SK-N-SH treated with all-trans-retinoic acid at 6 μM for 48 hours (cell line): ENCODE measurements around the gene HGFAC.

Experiments
- ATAC-seq: fragments of 200-7000 bp; cut with Tn5 transposase; 3 replicates; pipeline ENCODE4 v1.9.1; 2020; ENCODE audit warnings: mild to moderate bottlenecking, moderate library complexity
- ARNTL ChIP-seq: fragments of 450-650 bp; formaldehyde crosslinking; IDR thresholded peaks from 2 replicates; pipeline ENCODE4 v1.5.0; 2020; ENCODE audit warnings: low read depth, mild to moderate bottlenecking, moderate library complexity, borderline replicate concordance
- BACH2 ChIP-seq: fragments of 250-450 bp; sonication (Bioruptor Pico); IDR thresholded peaks from 2 replicates; pipeline ENCODE4 v1.9.0; 2021; ENCODE audit warnings: mild to moderate bottlenecking, borderline replicate concordance
- ESRRG ChIP-seq: fragments of 250-450 bp; sonication (Bioruptor Pico); IDR thresholded peaks from 2 replicates; pipeline ENCODE4 v1.6.1; 2021; ENCODE audit warnings: mild to moderate bottlenecking
- GLIS3 ChIP-seq: fragments of 250-450 bp; sonication (Bioruptor Pico); IDR thresholded peaks from 2 replicates; pipeline ENCODE4 v1.5.0; 2020; ENCODE audit warnings: mild to moderate bottlenecking, moderate library complexity
- ISL1 ChIP-seq: fragments of 250-450 bp; sonication (Bioruptor Pico); IDR thresholded peaks from 2 replicates; pipeline ENCODE4 v2.1.2; 2022; ENCODE audit warnings: mild to moderate bottlenecking, moderate library complexity
- OSR1 ChIP-seq: fragments of 250-450 bp; sonication (Bioruptor Pico); IDR thresholded peaks from 2 replicates; pipeline ENCODE4 v1.8.0; 2022; ENCODE audit warnings: moderate library complexity, mild to moderate bottlenecking, inconsistent platforms
- PPARA ChIP-seq: fragments of 250-450 bp; sonication (Bioruptor Pico); IDR thresholded peaks from 2 replicates; pipeline ENCODE4 v1.5.0; 2020; ENCODE audit warnings: mild to moderate bottlenecking, borderline replicate concordance
- RARB ChIP-seq: fragments of 250-450 bp; sonication (Bioruptor Pico); IDR thresholded peaks from 2 replicates; pipeline ENCODE4 v1.8.0; 2021; ENCODE audit warnings: mild to moderate bottlenecking, moderate library complexity
- SNAI2 ChIP-seq: fragments of 250-450 bp; sonication (Bioruptor Pico); IDR thresholded peaks from 2 replicates; pipeline ENCODE4 v1.5.0; 2020; ENCODE audit warnings: mild to moderate bottlenecking, moderate library complexity
- TCF4 ChIP-seq: fragments of 250-450 bp; sonication (Bioruptor Pico); IDR thresholded peaks from 2 replicates; pipeline ENCODE4 v1.8.0; 2021; ENCODE audit warnings: mild to moderate bottlenecking, moderate library complexity, borderline replicate concordance
- TOX ChIP-seq: fragments of 250-450 bp; sonication (Bioruptor Pico); IDR thresholded peaks from 2 replicates; pipeline ENCODE4 v1.8.0; 2021; ENCODE audit warnings: mild to moderate bottlenecking, moderate library complexity, borderline replicate concordance
- ZC3H10 ChIP-seq: fragments of 250-450 bp; sonication (Bioruptor Pico); IDR thresholded peaks from 2 replicates; pipeline ENCODE4 v1.5.1; 2021; ENCODE audit warnings: mild to moderate bottlenecking, moderate library complexity
- ZFP3 ChIP-seq: fragments of 250-450 bp; sonication (Bioruptor Pico); IDR thresholded peaks from 2 replicates; pipeline ENCODE4 v1.5.0; 2020; ENCODE audit warnings: mild to moderate bottlenecking, moderate library complexity
- ZFP30 ChIP-seq: fragments of 450-650 bp; formaldehyde crosslinking; IDR thresholded peaks from 2 replicates; pipeline ENCODE4 v1.5.0; 2022; ENCODE audit warnings: mild to moderate bottlenecking, moderate library complexity
- ZNF565 ChIP-seq: fragments of 450-650 bp; formaldehyde crosslinking; conservative IDR thresholded peaks from 2 replicates; pipeline ENCODE4 v1.5.0; 2020; ENCODE audit warnings: low read depth, mild to moderate bottlenecking, moderate library complexity
- ZNF70 ChIP-seq: fragments of 450-650 bp; formaldehyde crosslinking; IDR thresholded peaks from 2 replicates; pipeline ENCODE4 v1.5.0; 2020; ENCODE audit warnings: mild to moderate bottlenecking, moderate library complexity
- ZNF8 ChIP-seq: fragments of 450-650 bp; formaldehyde crosslinking; IDR thresholded peaks from 2 replicates; pipeline ENCODE4 v1.5.0; 2020; ENCODE audit warnings: mild to moderate bottlenecking, moderate library complexity
- TF ChIP-seq, protein P1 (sequence below): fragments of 250-450 bp; sonication (Bioruptor Pico); IDR thresholded peaks from 2 replicates; pipeline ENCODE4 v1.5.1; 2020; ENCODE audit warnings: low read depth, mild to moderate bottlenecking, moderate library complexity
- TF ChIP-seq, protein P2 (sequence below): fragments of 250-450 bp; sonication (Bioruptor Pico); IDR thresholded peaks from 2 replicates; pipeline ENCODE4 v1.5.0; 2020; ENCODE audit warnings: mild to moderate bottlenecking, moderate library complexity
- TF ChIP-seq, protein P3 (sequence below): fragments of 250-450 bp; sonication (Bioruptor Pico); IDR thresholded peaks from 2 replicates; pipeline ENCODE4 v1.8.0; 2021; ENCODE audit warnings: low read depth, mild to moderate bottlenecking, moderate library complexity, borderline replicate concordance
- TF ChIP-seq, protein P4 (sequence below): fragments of 250-450 bp; sonication (Bioruptor Pico); IDR thresholded peaks from 2 replicates; pipeline ENCODE4 v1.8.0; 2020; ENCODE audit warnings: mild to moderate bottlenecking, moderate library complexity, borderline replicate concordance
- TF ChIP-seq, protein P5 (sequence below): fragments of 250-450 bp; sonication (Bioruptor Pico); IDR thresholded peaks from 2 replicates; pipeline ENCODE4 v1.5.1; 2021; ENCODE audit warnings: mild to moderate bottlenecking, moderate library complexity

HGFAC gene

DNA sequence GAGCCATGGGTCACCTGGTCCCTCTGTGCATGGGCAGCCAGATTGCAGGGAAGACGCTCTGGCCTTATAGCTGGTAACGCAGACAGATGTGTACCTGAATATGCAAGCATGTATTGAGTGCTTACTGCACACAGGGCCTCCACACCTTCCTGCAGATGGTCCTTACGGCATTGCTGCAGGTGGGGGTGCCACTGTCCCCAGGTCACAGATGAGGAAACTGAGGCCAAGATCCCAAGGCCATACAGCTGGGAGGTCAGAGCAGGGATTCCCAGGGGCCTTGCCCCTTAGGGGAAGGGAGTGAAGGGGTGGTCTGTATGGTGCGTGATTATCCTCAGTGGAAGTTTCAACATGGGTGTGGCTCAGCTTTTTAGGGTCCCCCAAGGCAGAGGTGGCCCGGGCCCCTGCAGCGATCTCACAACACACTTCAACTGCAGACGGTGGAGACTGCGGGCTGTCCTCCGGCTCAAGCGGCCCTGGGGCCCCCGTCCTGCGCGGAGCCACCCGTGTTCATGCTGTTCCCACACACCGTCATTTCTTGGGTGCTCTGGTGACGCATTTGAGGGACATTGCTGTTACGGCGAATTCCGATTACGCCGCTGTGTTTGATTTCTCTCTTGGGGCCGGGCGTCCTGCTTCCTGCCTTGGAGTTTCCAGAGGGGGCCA is 29.5 kb downstream of the HGFAC start:
- TF ChIP-seq TCF4 (no peak), ISL1 (CRISPR knock-in tag) (no peak), BACH2 (CRISPR knock-in tag) (no peak), ESRRG (no peak), ZFP3 (no peak), ZFP30 (CRISPR knock-in tag) (no peak), SNAI2 (CRISPR knock-in tag) (no peak), PPARA (CRISPR knock-in tag) (no peak), ZNF70 (no peak), GLIS3 (no peak), TOX (CRISPR knock-in tag) (no peak), RARB (CRISPR knock-in tag) (no peak), OSR1 (no peak), ZNF8 (CRISPR knock-in tag) (no peak), ARNTL (CRISPR knock-in tag) (no peak), ZNF565 (CRISPR knock-in tag) (no peak)
- TF ChIP-seq, protein P1, sequence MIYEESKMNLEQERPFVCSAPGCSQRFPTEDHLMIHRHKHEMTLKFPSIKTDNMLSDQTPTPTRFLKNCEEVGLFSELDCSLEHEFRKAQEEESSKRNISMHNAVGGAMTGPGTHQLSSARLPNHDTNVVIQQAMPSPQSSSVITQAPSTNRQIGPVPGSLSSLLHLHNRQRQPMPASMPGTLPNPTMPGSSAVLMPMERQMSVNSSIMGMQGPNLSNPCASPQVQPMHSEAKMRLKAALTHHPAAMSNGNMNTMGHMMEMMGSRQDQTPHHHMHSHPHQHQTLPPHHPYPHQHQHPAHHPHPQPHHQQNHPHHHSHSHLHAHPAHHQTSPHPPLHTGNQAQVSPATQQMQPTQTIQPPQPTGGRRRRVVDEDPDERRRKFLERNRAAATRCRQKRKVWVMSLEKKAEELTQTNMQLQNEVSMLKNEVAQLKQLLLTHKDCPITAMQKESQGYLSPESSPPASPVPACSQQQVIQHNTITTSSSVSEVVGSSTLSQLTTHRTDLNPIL (CRISPR knock-in tag): no peak
- TF ChIP-seq, protein P2, sequence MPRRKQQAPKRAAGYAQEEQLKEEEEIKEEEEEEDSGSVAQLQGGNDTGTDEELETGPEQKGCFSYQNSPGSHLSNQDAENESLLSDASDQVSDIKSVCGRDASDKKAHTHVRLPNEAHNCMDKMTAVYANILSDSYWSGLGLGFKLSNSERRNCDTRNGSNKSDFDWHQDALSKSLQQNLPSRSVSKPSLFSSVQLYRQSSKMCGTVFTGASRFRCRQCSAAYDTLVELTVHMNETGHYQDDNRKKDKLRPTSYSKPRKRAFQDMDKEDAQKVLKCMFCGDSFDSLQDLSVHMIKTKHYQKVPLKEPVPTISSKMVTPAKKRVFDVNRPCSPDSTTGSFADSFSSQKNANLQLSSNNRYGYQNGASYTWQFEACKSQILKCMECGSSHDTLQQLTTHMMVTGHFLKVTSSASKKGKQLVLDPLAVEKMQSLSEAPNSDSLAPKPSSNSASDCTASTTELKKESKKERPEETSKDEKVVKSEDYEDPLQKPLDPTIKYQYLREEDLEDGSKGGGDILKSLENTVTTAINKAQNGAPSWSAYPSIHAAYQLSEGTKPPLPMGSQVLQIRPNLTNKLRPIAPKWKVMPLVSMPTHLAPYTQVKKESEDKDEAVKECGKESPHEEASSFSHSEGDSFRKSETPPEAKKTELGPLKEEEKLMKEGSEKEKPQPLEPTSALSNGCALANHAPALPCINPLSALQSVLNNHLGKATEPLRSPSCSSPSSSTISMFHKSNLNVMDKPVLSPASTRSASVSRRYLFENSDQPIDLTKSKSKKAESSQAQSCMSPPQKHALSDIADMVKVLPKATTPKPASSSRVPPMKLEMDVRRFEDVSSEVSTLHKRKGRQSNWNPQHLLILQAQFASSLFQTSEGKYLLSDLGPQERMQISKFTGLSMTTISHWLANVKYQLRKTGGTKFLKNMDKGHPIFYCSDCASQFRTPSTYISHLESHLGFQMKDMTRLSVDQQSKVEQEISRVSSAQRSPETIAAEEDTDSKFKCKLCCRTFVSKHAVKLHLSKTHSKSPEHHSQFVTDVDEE: no peak
- TF ChIP-seq, protein P3, sequence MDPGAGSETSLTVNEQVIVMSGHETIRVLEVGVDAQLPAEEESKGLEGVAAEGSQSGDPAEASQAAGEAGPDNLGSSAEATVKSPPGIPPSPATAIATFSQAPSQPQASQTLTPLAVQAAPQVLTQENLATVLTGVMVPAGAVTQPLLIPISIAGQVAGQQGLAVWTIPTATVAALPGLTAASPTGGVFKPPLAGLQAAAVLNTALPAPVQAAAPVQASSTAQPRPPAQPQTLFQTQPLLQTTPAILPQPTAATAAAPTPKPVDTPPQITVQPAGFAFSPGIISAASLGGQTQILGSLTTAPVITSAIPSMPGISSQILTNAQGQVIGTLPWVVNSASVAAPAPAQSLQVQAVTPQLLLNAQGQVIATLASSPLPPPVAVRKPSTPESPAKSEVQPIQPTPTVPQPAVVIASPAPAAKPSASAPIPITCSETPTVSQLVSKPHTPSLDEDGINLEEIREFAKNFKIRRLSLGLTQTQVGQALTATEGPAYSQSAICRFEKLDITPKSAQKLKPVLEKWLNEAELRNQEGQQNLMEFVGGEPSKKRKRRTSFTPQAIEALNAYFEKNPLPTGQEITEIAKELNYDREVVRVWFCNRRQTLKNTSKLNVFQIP (CRISPR knock-in tag): no peak
- TF ChIP-seq, protein P4, sequence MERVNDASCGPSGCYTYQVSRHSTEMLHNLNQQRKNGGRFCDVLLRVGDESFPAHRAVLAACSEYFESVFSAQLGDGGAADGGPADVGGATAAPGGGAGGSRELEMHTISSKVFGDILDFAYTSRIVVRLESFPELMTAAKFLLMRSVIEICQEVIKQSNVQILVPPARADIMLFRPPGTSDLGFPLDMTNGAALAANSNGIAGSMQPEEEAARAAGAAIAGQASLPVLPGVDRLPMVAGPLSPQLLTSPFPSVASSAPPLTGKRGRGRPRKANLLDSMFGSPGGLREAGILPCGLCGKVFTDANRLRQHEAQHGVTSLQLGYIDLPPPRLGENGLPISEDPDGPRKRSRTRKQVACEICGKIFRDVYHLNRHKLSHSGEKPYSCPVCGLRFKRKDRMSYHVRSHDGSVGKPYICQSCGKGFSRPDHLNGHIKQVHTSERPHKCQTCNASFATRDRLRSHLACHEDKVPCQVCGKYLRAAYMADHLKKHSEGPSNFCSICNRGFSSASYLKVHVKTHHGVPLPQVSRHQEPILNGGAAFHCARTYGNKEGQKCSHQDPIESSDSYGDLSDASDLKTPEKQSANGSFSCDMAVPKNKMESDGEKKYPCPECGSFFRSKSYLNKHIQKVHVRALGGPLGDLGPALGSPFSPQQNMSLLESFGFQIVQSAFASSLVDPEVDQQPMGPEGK (CRISPR knock-in tag): no peak
- TF ChIP-seq, all 23 proteins: peak for 0
- ATAC-seq: no peak

DNA sequence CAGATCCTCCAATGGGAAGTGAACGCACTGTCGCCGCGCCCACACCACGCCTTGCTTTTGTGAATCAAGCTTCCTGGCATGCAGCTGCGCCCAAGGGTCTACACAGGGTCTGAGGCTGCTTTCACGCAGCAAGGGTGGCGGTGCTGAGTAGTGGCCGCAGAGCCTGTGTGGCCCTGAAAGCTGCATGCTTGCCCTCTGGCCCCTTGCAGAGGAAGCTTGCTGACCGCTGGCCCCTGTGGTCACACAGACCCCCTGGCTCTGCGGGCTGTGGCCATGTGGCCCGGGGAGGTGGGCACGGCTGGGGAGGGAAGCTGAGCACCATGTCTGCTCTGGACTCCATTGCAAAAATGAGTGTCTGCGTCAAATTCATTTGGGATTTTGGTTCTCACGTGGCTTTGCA is 30.1 kb downstream of the HGFAC start:
- no peak for ATAC-seq
- TF ChIP-seq BACH2 (CRISPR knock-in tag) (no peak), TOX (CRISPR knock-in tag) (no peak), ZNF70 (no peak), ESRRG (no peak), TCF4 (no peak), RARB (CRISPR knock-in tag) (no peak), ZC3H10 (CRISPR knock-in tag) (no peak), ZNF565 (CRISPR knock-in tag) (no peak), ARNTL (CRISPR knock-in tag) (no peak)
- TF ChIP-seq, protein P2: no peak
- TF ChIP-seq, protein P1 (CRISPR knock-in tag): no peak
- TF ChIP-seq, protein P5, sequence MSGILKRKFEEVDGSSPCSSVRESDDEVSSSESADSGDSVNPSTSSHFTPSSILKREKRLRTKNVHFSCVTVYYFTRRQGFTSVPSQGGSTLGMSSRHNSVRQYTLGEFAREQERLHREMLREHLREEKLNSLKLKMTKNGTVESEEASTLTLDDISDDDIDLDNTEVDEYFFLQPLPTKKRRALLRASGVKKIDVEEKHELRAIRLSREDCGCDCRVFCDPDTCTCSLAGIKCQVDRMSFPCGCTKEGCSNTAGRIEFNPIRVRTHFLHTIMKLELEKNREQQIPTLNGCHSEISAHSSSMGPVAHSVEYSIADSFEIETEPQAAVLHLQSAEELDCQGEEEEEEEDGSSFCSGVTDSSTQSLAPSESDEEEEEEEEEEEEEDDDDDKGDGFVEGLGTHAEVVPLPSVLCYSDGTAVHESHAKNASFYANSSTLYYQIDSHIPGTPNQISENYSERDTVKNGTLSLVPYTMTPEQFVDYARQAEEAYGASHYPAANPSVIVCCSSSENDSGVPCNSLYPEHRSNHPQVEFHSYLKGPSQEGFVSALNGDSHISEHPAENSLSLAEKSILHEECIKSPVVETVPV: no peak
- TF ChIP-seq, protein P4 (CRISPR knock-in tag): no peak
